ENCODE results near the gene ZNF580. TPM values are rescaled to one million over a fixed set of nuclear protein-coding genes. Genes with fewer than 3 reads are reported as not detected.

ZNF580 gene
- total RNA-seq, 1 experiment from 2014 or later = 15.2 TPM

DNA sequence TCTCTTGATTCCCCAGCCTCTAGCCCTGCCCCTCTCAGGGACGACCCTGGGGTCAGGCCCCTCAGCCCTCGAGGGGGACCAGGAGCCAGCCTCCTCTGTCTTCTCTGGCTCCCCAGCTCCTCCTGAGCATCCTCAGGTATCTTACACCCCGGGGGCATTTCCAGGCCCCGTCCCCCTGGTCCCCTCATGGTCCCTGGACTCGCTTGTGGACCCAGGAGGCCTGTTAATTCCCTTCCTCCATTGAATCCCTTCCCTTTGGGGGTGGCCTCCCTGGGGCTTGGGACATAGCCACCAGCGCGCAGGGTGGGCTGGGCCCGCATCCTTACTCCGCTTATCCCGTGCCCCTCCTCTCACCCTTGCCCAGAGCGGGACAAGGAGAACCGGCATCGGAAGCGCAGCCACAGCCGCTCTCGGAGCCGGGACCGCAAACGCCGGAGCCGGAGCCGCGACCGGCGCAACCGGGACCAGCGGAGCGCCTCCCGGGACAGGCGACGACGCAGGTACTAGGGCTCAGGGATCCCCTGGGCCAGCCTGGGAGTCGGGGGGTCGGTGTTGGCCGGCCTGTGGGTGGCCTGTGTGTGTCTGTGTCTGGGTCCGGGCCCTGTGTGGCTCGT is 18.2 kb downstream of the ZNF580 start:
- peak overlapping the region; percentile 93; the same call in 1 of the 2 replicates for H3K4me2 ChIP-seq (ENCODE audit: low read length)
- TF ChIP-seq, protein P1, sequence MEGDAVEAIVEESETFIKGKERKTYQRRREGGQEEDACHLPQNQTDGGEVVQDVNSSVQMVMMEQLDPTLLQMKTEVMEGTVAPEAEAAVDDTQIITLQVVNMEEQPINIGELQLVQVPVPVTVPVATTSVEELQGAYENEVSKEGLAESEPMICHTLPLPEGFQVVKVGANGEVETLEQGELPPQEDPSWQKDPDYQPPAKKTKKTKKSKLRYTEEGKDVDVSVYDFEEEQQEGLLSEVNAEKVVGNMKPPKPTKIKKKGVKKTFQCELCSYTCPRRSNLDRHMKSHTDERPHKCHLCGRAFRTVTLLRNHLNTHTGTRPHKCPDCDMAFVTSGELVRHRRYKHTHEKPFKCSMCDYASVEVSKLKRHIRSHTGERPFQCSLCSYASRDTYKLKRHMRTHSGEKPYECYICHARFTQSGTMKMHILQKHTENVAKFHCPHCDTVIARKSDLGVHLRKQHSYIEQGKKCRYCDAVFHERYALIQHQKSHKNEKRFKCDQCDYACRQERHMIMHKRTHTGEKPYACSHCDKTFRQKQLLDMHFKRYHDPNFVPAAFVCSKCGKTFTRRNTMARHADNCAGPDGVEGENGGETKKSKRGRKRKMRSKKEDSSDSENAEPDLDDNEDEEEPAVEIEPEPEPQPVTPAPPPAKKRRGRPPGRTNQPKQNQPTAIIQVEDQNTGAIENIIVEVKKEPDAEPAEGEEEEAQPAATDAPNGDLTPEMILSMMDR (conservative IDR thresholded peaks at IDR 0.05; ENCODE audit: low read depth, low read length) = no peak
- TF ChIP-seq EZH2 (IDR thresholded peaks at IDR 0.05; ENCODE audit: low read length, unreplicated experiment) (no peak), EZH2phosphoT487 (IDR thresholded peaks at IDR 0.05; ENCODE audit: borderline replicate concordance, low read length) (no peak)
- peaks cover 90% of the 10 kb centered on the region for H3K79me2 ChIP-seq (ENCODE audit: low read length)
- peaks cover 64% of the 10 kb centered on the region for H3K36me3 ChIP-seq (ENCODE audit: low read depth, low read length)
- ChIA-PET CTCF (no interaction called here), POLR2A (ENCODE audit: unreplicated experiment) (no interaction called here)
- ATAC-seq = no peak
- H3K4me1 ChIP-seq (ENCODE audit: insufficient read depth, low read length) = peaks cover 12% of the 10 kb centered on the region
- no peaks in the 10 kb centered on the region for H3K9me3 ChIP-seq (ENCODE audit: low read length)
- no peaks in the 10 kb centered on the region for H3K9me2 ChIP-seq (replicated peaks; ENCODE audit: low read length)
- intact Hi-C loops (cut with micrococcal nuclease) = no loop called here
- H4K20me1 ChIP-seq (ENCODE audit: low read length) = peaks cover 66% of the 10 kb centered on the region
- DNase-seq = no peak
- H3K27me3 ChIP-seq (ENCODE audit: low read length) = no peaks in the 10 kb centered on the region
- H3K27ac ChIP-seq (ENCODE audit: low read length) = no peak overlapping the region
- no peaks in the 10 kb centered on the region for H3F3A ChIP-seq (ENCODE audit: low read length, unreplicated experiment)
- H3K4me3 ChIP-seq (ENCODE audit: low read length) = no peak overlapping the region
- no peak overlapping the region for H3K9ac ChIP-seq (ENCODE audit: low read length)
- BruUV-seq (replicated peaks) = no TSS peak
- H2AFZ ChIP-seq (ENCODE audit: low read length) = no peak overlapping the region

DNA sequence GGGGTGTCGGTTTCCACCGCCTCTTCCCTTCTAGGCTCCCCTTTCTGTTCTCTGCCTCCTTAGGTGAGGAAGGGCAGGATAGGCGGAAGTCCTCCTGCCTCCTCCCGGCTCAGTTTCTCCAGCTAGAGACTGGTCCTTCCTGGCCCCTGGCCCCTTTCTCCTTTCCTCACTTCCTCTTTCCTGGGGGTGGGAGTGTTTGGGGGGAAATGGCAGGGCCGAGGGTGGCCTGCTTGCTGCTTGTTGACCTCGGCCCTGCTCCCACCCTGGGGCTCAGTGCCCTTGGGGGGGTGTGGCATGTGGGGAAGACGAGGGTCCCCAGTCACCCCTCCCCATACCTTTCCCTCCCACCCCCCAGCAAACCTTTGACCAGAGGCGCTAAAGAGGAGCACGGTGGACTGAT is 19.0 kb downstream of the ZNF580 start:
- CTCF ChIA-PET = no interaction called here
- Histone ChIP-seq H3K79me2 (ENCODE audit: low read length) (peaks cover 99% of the 10 kb centered on the region), H2AFZ (ENCODE audit: low read length) (no peak overlapping the region), H3K9me2 (replicated peaks; ENCODE audit: low read length) (no peaks in the 10 kb centered on the region), H3K4me2 (ENCODE audit: low read length) (no peak overlapping the region), H3K9ac (ENCODE audit: low read length) (no peak overlapping the region), H4K20me1 (ENCODE audit: low read length) (peaks cover 71% of the 10 kb centered on the region), H3K36me3 (ENCODE audit: low read depth, low read length) (peaks cover 71% of the 10 kb centered on the region), H3K9me3 (ENCODE audit: low read length) (no peaks in the 10 kb centered on the region), H3F3A (ENCODE audit: low read length, unreplicated experiment) (no peaks in the 10 kb centered on the region), H3K4me3 (ENCODE audit: low read length) (no peak overlapping the region), H3K27me3 (ENCODE audit: low read length) (no peaks in the 10 kb centered on the region), H3K27ac (ENCODE audit: low read length) (no peak overlapping the region), H3K4me1 (ENCODE audit: insufficient read depth, low read length) (peaks cover 12% of the 10 kb centered on the region)
- POLR2A ChIA-PET (ENCODE audit: unreplicated experiment) = no interaction called here
- intact Hi-C loops (cut with micrococcal nuclease) = no loop called here
- ATAC-seq (no peak), DNase-seq (no peak)
- TF ChIP-seq EZH2phosphoT487 (IDR thresholded peaks at IDR 0.05; ENCODE audit: borderline replicate concordance, low read length) = no peak
- TF ChIP-seq, protein P1 (conservative IDR thresholded peaks at IDR 0.05; ENCODE audit: low read depth, low read length) = no peak
- no peak for TF ChIP-seq EZH2 (IDR thresholded peaks at IDR 0.05; ENCODE audit: low read length, unreplicated experiment)
- BruUV-seq (replicated peaks) = no TSS peak

DNA sequence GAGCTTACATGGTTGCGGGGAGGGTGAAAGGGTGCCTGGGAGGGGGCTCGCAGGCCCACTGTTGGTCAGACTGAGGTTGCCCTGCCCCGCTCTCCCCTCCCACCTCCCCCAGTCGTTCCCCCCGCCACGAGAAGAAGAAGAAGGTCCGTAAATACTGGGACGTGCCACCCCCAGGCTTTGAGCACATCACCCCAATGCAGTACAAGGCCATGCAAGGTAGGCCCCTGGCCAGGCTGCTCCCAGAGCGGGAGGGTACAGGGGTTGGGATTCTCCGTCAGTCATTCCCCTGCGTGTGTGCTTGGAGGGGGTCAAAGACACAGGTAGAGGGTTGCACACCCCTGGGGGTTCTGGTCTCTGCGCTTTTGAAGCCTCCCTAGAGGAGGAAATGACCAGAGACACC is 19.6 kb downstream of the ZNF580 start:
- Histone ChIP-seq H3K9ac (ENCODE audit: low read length) (no peak overlapping the region), H3K4me1 (ENCODE audit: insufficient read depth, low read length) (peaks cover 12% of the 10 kb centered on the region), H3F3A (ENCODE audit: low read length, unreplicated experiment) (no peaks in the 10 kb centered on the region), H4K20me1 (ENCODE audit: low read length) (peaks cover 71% of the 10 kb centered on the region), H3K9me2 (replicated peaks; ENCODE audit: low read length) (no peaks in the 10 kb centered on the region), H3K79me2 (ENCODE audit: low read length) (peaks cover 96% of the 10 kb centered on the region), H2AFZ (ENCODE audit: low read length) (no peak overlapping the region), H3K4me2 (ENCODE audit: low read length) (no peak overlapping the region), H3K4me3 (ENCODE audit: low read length) (no peak overlapping the region), H3K9me3 (ENCODE audit: low read length) (no peaks in the 10 kb centered on the region), H3K27me3 (ENCODE audit: low read length) (no peaks in the 10 kb centered on the region), H3K36me3 (ENCODE audit: low read depth, low read length) (peaks cover 73% of the 10 kb centered on the region), H3K27ac (ENCODE audit: low read length) (no peak overlapping the region)
- ATAC-seq (no peak), DNase-seq (no peak)
- TF ChIP-seq EZH2phosphoT487 (IDR thresholded peaks at IDR 0.05; ENCODE audit: borderline replicate concordance, low read length) = no peak
- TF ChIP-seq, protein P1 (conservative IDR thresholded peaks at IDR 0.05; ENCODE audit: low read depth, low read length) = no peak
- no peak for TF ChIP-seq EZH2 (IDR thresholded peaks at IDR 0.05; ENCODE audit: low read length, unreplicated experiment)
- CTCF ChIA-PET = no interaction called here
- intact Hi-C loops (cut with micrococcal nuclease) = no loop called here
- POLR2A ChIA-PET (ENCODE audit: unreplicated experiment) = no interaction called here
- no TSS peak for BruUV-seq (replicated peaks)
